ENCODE results near the gene KRT36. TPM values are rescaled to one million over a fixed set of nuclear protein-coding genes. Genes with fewer than 3 reads are reported as not detected.

KRT36 gene
- total RNA-seq, 1 experiment from 2014 or later = not detected

GRCh38 chr17:41475421-41475820 is 14.3 kb downstream of the KRT36 start:
- intact Hi-C loops (cut with micrococcal nuclease) = no loop called here
- no TSS peak for BruUV-seq (replicated peaks)
- CTCF ChIA-PET = no interaction called here

GRCh38 chr17:41474863-41475262 is 14.8 kb downstream of the KRT36 start:
- Histone ChIP-seq H4K20me1 (ENCODE audit: low read length) (no peaks in the 10 kb centered on the region), H3K27me3 (ENCODE audit: low read length) (no peaks in the 10 kb centered on the region), H3K79me2 (ENCODE audit: low read length) (no peaks in the 10 kb centered on the region), H3K4me1 (ENCODE audit: insufficient read depth, low read length) (no peaks in the 10 kb centered on the region), H3K27ac (ENCODE audit: low read length) (no peak overlapping the region), H3K36me3 (ENCODE audit: low read depth, low read length) (no peaks in the 10 kb centered on the region), H3K9me2 (replicated peaks; ENCODE audit: low read length) (no peaks in the 10 kb centered on the region), H3K4me3 (ENCODE audit: low read length) (no peak overlapping the region), H3K4me2 (ENCODE audit: low read length) (no peak overlapping the region), H3K9me3 (ENCODE audit: low read length) (no peaks in the 10 kb centered on the region), H3K9ac (ENCODE audit: low read length) (no peak overlapping the region), H2AFZ (ENCODE audit: low read length) (no peak overlapping the region), H3F3A (ENCODE audit: low read length, unreplicated experiment) (no peaks in the 10 kb centered on the region)
- DNase-seq (no peak), ATAC-seq (no peak)
- intact Hi-C loops (cut with micrococcal nuclease) = no loop called here
- CTCF ChIA-PET = no interaction called here
- TF ChIP-seq CTCF (conservative IDR thresholded peaks at IDR 0.05; ENCODE audit: low read depth, low read length) = no peak
- no peak for TF ChIP-seq EZH2phosphoT487 (IDR thresholded peaks at IDR 0.05; ENCODE audit: borderline replicate concordance, low read length)
- no peak for TF ChIP-seq EZH2 (IDR thresholded peaks at IDR 0.05; ENCODE audit: low read length, unreplicated experiment)
- no TSS peak for BruUV-seq (replicated peaks)
- POLR2A ChIA-PET (ENCODE audit: unreplicated experiment) = interaction anchor here (0.6 kb wide), 1 partner anchor 72 kb away, joined by 3 read pairs; no protein-coding TSS in a partner anchor

More at GRCh38 chr17:41475421-41475820, 14.3 kb downstream of the KRT36 start:
- H3K9me3 ChIP-seq (ENCODE audit: low read length) = no peaks in the 10 kb centered on the region
- no peaks in the 10 kb centered on the region for H3K9me2 ChIP-seq (replicated peaks; ENCODE audit: low read length)
- no peaks in the 10 kb centered on the region for H3K27me3 ChIP-seq (ENCODE audit: low read length)
- H3K79me2 ChIP-seq (ENCODE audit: low read length) = no peaks in the 10 kb centered on the region
- no peak for DNase-seq
- no peak for ATAC-seq
- H3K36me3 ChIP-seq (ENCODE audit: low read depth, low read length) = no peaks in the 10 kb centered on the region
- H3K4me2 ChIP-seq (ENCODE audit: low read length) = no peak overlapping the region
- H3K4me3 ChIP-seq (ENCODE audit: low read length) = no peak overlapping the region
- no peak for TF ChIP-seq CTCF (conservative IDR thresholded peaks at IDR 0.05; ENCODE audit: low read depth, low read length)
- no peak for TF ChIP-seq EZH2 (IDR thresholded peaks at IDR 0.05; ENCODE audit: low read length, unreplicated experiment)
- TF ChIP-seq EZH2phosphoT487 (IDR thresholded peaks at IDR 0.05; ENCODE audit: borderline replicate concordance, low read length) = no peak
- H3K4me1 ChIP-seq (ENCODE audit: insufficient read depth, low read length) = no peaks in the 10 kb centered on the region
- no peak overlapping the region for H2AFZ ChIP-seq (ENCODE audit: low read length)
- no peak overlapping the region for H3K27ac ChIP-seq (ENCODE audit: low read length)
- H3F3A ChIP-seq (ENCODE audit: low read length, unreplicated experiment) = no peaks in the 10 kb centered on the region
- no peaks in the 10 kb centered on the region for H4K20me1 ChIP-seq (ENCODE audit: low read length)
- POLR2A ChIA-PET (ENCODE audit: unreplicated experiment) = no interaction called here
- no peak overlapping the region for H3K9ac ChIP-seq (ENCODE audit: low read length)

GRCh38 chr17:41468346-41468745 is 21.4 kb downstream of the KRT36 start:
- TF ChIP-seq EZH2phosphoT487 (IDR thresholded peaks at IDR 0.05; ENCODE audit: borderline replicate concordance, low read length) = no peak
- no peak for TF ChIP-seq EZH2 (IDR thresholded peaks at IDR 0.05; ENCODE audit: low read length, unreplicated experiment)
- TF ChIP-seq CTCF (conservative IDR thresholded peaks at IDR 0.05; ENCODE audit: low read depth, low read length) = no peak
- Histone ChIP-seq H3K27ac (ENCODE audit: low read length) (no peak overlapping the region), H2AFZ (ENCODE audit: low read length) (no peak overlapping the region), H3K9me3 (ENCODE audit: low read length) (no peaks in the 10 kb centered on the region), H3K4me1 (ENCODE audit: insufficient read depth, low read length) (peaks cover 23% of the 10 kb centered on the region), H3F3A (ENCODE audit: low read length, unreplicated experiment) (peaks cover 5% of the 10 kb centered on the region), H3K4me2 (ENCODE audit: low read length) (no peak overlapping the region), H4K20me1 (ENCODE audit: low read length) (no peaks in the 10 kb centered on the region), H3K36me3 (ENCODE audit: low read depth, low read length) (no peaks in the 10 kb centered on the region), H3K9ac (ENCODE audit: low read length) (no peak overlapping the region), H3K27me3 (ENCODE audit: low read length) (no peaks in the 10 kb centered on the region), H3K4me3 (ENCODE audit: low read length) (no peak overlapping the region), H3K9me2 (replicated peaks; ENCODE audit: low read length) (no peaks in the 10 kb centered on the region), H3K79me2 (ENCODE audit: low read length) (no peaks in the 10 kb centered on the region)
- CTCF ChIA-PET = no interaction called here
- BruUV-seq (replicated peaks) = no TSS peak
- DNase-seq (no peak), ATAC-seq (no peak)
- intact Hi-C loops (cut with micrococcal nuclease) = no loop called here
- POLR2A ChIA-PET (ENCODE audit: unreplicated experiment) = no interaction called here
